HS-5 (cell line): ENCODE measurements around the gene GASK1B.

Experiments used
- DNase-seq: peaks from one replicate; pipeline ENCODE4 v3.0.0-alpha.2; 2012; ENCODE audit warnings: low read depth

The GASK1B gene

DNA sequence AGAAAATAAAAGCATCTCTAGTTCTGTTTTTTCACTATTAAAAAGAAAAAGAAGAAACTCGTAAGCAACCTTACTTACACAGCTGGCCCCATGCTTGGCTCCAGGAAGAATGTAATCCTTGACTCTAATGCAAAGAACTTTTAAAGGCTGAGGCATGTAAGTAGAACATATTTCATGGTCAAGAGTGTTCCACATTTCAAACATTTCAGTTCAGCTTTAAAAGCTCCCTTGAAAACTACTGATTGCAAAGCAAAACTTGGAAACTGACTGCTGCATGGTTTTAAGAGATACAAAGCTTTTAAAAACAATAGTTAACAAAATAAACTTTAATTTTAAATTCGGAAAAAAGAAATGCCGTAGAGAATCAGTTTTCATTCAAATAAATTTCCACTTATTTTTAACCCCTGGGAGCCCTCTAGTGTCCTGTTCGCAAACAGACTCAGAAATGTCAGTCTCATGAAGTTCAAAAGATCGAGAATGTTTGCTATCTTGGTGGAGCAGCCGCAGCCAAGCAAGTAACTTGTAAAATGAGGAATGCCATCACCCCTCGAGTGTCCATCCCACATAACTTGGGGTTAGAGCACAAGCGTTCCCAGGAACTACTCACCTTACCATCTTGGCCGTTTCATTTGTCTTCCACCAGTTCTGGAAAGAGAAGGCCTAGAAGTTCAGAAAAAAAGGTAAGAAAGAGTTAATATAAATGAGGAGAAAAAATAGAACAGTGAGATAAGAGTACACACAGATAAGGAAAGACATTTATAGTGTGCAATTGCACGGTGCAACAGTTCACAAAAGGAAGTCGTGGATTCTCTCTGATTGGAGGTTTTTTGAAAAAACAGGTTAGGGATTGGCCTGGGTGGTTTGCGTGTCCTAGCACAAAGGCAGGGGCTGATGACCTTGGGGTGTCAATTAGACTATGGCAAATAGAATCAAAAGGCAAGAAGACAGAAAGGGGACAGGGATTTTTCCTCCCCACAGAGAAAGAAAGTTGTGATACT lies at the start of gene GASK1B:
Gene GASK1B, minus strand, starts transcription at position 765 of the 998 bp plus-strand sequence. CDS start 1,650 bp downstream, outside the sequence.
- DNase-seq: no peak

DNA sequence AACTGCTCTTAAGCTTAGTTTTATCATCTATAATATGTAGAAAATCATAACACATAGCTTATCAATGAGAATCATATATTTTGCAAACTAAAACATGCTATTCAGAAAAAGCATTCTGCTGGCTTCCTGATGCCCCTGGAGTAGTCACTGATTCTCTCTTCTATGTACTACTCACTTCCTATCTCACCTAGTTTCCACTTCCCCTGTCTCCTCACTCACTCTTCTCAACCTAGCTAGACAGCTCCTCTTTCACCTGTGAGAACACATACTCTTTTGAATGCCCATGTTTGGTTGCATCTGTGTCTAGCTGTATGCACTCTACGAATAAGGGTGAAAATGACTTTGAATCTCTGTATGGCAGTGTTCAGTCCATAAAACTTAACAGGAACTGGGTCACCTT lies 46.8 kb upstream of the GASK1B start:
- no peak for DNase-seq

DNA sequence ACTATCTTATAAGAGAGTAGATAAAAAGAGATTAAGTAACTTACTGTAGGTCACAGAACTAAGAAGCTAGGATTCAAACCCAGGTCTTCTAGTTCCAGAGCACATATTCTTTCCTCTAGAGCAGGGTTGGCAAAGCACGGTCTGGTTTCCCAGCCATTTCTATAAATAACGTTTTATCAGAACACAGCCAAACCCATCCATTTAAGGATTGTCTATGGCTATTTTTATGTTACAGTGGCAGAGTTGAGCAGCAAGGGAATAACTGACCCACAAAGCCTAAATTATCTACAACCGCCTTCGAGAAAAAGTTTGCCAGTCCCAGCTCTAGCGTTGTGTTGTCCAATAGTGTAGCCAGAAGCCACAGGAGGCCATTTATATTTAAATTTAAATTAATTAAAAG lies 44.9 kb upstream of the GASK1B start:
- DNase-seq: no peak

GRCh38 chr4:158214856-158215255 lies 42.0 kb upstream of the GASK1B start:
- DNase-seq: no peak

GRCh38 chr4:158213466-158213865 lies 40.6 kb upstream of the GASK1B start:
- DNase-seq: no peak

DNA sequence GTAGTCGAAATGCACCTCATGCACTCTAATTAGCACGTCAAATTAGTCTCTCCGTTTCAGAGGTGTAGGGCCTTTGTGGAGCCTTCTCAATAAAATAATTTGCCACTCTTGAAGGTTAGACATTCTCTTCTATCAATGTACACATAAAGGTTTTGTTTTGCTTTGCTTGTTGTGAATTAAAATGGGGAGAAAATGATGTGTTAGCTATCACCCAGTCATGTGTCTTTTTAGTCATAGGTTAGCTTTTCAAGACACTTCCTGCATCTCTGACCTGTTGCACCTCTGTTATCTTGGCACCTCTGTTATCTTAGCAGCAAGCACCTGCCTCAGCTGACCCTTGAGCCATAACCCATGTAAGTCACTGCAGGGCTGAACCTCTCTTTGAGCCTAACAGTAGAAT lies 38.4 kb upstream of the GASK1B start:
- DNase-seq: no peak

GRCh38 chr4:158209825-158210807 lies 37.3 kb upstream of the GASK1B start, which contains the start of gene TMEM144:
Gene TMEM144 (plus strand): TSS chr4:158210486. CDS start chr4:158212668, 2,182 bp downstream.
- peak; percentile 43 for DNase-seq

DNA sequence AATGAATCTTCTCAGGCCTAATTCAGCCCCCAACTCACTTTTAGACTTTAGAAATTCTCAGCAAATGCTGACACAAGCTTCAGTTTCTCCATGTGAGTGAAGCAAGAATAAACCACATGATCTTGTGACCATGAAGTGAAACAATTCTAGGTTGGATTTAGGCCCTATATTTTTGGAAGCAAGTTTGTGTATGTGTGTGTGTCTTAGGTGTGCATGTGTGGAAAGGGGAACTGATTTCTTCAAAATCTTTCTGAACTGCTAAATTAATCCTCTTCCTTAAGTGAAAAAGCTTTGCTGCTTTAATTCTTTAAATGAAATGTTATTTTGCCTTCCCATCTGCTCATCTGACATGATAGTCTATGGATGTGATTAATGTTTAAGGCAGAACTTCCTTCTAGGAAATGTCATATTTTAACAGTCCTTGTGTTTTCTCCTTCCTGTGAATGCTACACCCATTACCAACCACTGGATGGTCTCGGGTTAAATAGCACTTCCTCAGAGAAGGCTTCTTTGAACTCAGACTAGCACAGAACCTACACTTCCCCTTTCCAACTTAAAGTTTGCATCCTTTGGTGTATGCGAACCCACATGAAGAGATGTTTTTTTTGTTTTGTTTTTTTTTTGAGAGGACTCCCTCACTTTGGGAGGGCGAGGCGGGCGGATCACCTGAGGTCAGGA lies 36.3 kb upstream of the GASK1B start:
- DNase-seq: no peak

GRCh38 chr4:158203929-158204328 lies 31.1 kb upstream of the GASK1B start:
- no peak for DNase-seq

- DNase-seq: no peak
Observed at GRCh38 chr4:158203436-158203835, 30.6 kb upstream of the GASK1B start.

DNA sequence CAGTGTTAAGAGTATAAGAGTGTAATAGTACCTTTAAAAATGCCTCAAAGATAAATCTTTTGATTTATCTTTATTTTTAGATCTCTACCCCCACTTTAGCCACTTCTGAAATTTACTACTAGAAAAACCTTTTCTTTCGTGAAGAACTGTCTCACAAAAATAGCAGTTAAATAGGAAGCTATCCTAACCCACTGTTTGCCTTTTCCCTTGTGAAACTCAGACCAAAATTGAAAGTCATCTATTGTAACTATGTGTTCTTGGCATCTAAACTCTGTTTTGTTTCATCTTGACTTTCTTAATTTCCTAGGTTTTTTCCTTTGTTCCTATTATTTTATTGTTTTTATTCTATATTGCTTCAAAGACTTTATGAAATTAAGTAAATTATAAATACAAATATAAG lies 29.7 kb upstream of the GASK1B start:
- no peak for DNase-seq

DNA sequence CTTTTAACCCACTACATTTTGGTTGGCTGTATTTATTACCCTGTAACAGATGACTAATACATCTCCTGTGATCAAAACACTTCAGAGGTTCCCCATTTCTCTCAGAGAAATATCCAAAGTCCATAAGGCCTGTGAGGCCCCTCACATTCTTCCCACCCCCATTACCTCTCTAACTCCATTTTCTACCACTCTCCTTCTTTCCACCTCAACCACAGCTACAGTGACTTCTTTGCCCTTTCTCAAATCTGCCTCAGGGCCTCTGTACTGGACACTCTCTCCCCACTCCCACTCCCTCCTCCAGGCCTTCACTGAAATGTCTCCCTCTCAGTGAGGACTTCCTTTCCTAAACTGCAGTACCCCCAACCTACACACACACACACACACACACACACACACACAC lies 29.1 kb upstream of the GASK1B start:
- DNase-seq: no peak

DNA sequence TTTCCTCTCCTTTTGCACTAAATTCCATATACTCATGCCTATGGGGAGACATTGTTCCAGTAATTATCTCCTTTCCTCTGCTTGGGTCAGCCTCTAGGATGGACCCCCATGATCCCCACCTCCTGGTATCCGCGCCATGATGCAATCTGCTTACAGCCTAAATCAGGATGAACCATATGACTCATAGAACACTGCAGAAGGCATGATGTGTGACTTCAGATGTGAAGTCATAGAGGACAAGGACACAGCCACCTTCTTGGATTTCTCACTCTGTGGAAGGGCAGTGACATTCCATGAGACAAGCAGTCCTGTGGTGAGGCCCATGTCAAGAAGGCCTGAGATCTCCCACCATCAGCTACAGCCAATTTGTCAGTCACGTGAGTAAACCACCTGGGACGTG lies 28.5 kb upstream of the GASK1B start:
- DNase-seq: no peak

- no peak for DNase-seq
Observed at GRCh38 chr4:158200214-158200613, 27.4 kb upstream of the GASK1B start.

- no peak for DNase-seq
Observed at GRCh38 chr4:158197194-158197776, 24.5 kb upstream of the GASK1B start.

DNA sequence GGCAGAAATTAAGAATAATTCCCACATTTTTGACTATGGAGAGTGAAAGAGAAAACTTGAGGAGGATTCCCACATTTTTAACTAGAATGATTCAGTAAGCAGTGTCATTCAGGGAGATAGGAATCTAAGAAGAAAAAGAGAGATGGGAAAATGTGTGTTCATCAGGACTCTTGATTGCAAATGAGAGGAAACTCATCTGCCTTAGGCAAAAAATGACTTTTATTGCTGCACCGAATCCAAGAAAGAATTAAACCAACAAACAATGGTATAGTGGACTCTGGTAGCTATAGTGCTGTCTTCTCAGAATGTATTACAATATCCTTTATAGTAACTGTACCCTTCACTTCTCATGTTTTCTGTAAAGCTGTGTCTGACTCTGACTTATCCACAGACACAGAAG lies 22.5 kb upstream of the GASK1B start:
- no peak for DNase-seq

- DNase-seq: no peak
Observed at GRCh38 chr4:158193171-158193749, 20.4 kb upstream of the GASK1B start.

- DNase-seq: no peak
Observed at GRCh38 chr4:158192439-158193158, 19.8 kb upstream of the GASK1B start.

DNA sequence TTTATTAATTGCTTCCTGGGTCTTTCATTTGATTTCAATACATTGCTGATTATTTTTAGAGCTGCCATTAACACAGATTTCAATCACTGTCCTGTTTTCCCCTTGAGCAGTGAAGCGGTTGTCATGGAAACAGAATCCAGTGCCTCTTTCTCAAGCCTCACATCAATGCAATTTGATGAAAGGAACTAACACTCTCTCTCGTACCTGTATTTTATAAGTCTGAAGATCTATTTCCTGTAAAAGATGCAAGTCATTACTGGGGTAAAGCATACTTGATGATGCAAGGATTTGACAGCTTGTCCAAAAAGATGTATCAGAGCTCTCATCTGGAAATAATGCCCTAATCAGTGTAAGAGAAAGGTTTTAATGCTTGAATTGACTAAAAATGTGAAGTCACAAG lies 17.9 kb upstream of the GASK1B start:
- DNase-seq: no peak

DNA sequence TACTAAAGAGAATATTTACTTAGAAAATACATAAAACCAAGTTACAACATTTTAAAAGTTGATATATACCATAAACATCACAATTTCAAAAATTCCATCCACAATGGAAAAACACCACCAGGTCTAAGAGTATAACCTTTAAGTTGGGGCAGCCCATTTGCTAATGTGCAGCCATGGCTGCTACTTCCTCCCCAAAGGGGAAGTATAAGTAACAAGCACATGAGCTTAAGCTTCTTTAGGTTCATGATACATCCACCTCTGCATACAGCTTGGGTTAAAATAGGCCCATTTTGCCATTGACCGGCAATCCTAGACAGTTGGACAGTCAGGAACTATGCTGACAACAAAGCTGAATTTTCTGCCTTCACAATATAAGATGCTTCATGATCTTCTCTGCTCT lies 16.6 kb upstream of the GASK1B start:
- DNase-seq: no peak
